Activated naive CD8-positive, alpha-beta T cell treated with anti-CD3 and anti-CD28 coated beads, Interleukin-2, amount 50 U/mL, for 16 hours (primary cell): ENCODE data around the gene HDDC3.

Experiments
- DNase-seq: peaks from one replicate; pipeline ENCODE4 v3.0.0-alpha.2; 2020; ENCODE audit warnings: low read depth, low spot score

The HDDC3 gene

GRCh38 chr15:90891346-90891949, 40.9 kb downstream of the HDDC3 start:
- no peak for DNase-seq

GRCh38 chr15:90890839-90891238, 41.5 kb downstream of the HDDC3 start:
- no peak for DNase-seq

GRCh38 chr15:90889736-90890456, 42.5 kb downstream of the HDDC3 start:
- no peak for DNase-seq

GRCh38 chr15:90889313-90889730, 43.0 kb downstream of the HDDC3 start:
- DNase-seq, result no peak

- DNase-seq, result no peak
Measured at GRCh38 chr15:90887037-90887481, 45.3 kb downstream of the HDDC3 start.

- no peak for DNase-seq
Measured at GRCh38 chr15:90886291-90886614, 46.1 kb downstream of the HDDC3 start.

GRCh38 chr15:90885432-90886290, 46.7 kb downstream of the HDDC3 start:
- DNase-seq, result peak; percentile 52

GRCh38 chr15:90884719-90885431, 47.5 kb downstream of the HDDC3 start:
- DNase-seq, result no peak

GRCh38 chr15:90883976-90884718, 48.2 kb downstream of the HDDC3 start, which contains the start of gene FES:
TSS of gene FES (plus strand) at chr15:90884504. CDS start at chr15:90885046, 542 bp downstream.
- DNase-seq, result no peak

- DNase-seq, result no peak
Measured at GRCh38 chr15:90883526-90883975, 48.8 kb downstream of the HDDC3 start.

GRCh38 chr15:90882781-90883525, 49.4 kb downstream of the HDDC3 start:
- DNase-seq, result no peak

- no peak for DNase-seq
Measured at GRCh38 chr15:90881978-90882721, 50.2 kb downstream of the HDDC3 start.

GRCh38 chr15:90881181-90881977, 51.0 kb downstream of the HDDC3 start:
- no peak for DNase-seq

GRCh38 chr15:90880381-90881145, 51.8 kb downstream of the HDDC3 start:
- no peak for DNase-seq
